SKM-1 treated with dmso at 0.1 percent for 144 hours (cell line): Measurements from ENCODE around the gene RRAD.

Source experiments
- DNase-seq: peaks from one replicate; lab custom pipeline; 2025; ENCODE audit not compliant: unreplicated experiment; lab: John Stamatoyannopoulos, UW

RRAD gene

GRCh38 chr16:66934138-66934838 lies 9.0 kb upstream of the RRAD start, which contains the start of gene CIAO2B:
Gene CIAO2B (minus strand): TSS chr16:66934402. CDS start chr16:66934364, 38 bp downstream.
- peak; percentile 68 for DNase-seq

- no peak for DNase-seq
Measured at GRCh38 chr16:66933776-66934137, 8.4 kb upstream of the RRAD start.

GRCh38 chr16:66932076-66932475 lies 6.7 kb upstream of the RRAD start:
- no peak for DNase-seq

DNA sequence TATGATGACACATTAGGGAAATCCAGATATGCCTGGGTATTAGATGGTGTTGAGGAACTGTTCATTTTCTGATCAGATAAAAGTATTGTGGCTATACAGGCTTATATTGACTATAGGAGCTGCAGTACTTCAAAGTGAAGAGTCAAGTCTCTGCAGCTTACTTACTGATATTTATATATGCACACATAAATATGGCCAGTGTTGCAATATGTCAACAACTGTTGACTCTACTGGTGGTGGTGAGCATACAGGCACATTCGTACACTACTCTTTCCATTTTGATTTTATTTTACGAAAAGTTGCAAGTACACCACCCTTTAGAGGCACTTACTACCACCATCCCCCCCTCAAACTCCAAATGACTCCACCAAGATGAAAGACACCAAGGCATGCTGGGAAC lies 6.3 kb upstream of the RRAD start:
- no peak for DNase-seq

DNA sequence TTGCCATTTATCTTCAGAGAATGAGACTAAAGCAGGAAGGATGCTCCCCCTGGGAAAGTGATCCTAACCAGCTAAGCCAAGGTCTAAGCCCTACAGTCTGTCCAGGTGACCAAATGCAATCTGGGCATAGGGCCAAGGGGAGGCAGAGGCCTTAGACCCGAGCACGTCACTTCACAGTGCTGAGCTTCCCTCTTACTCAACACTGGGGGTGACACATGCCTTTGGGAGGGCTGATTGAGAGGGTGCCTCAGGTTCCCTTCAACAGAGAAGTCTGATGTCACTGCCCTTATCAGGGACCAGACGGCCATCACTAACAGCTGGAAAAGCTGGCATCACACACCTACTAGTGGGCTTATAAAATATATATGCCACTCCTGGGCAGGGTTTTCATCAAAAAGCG lies 4.9 kb upstream of the RRAD start:
- DNase-seq: no peak

DNA sequence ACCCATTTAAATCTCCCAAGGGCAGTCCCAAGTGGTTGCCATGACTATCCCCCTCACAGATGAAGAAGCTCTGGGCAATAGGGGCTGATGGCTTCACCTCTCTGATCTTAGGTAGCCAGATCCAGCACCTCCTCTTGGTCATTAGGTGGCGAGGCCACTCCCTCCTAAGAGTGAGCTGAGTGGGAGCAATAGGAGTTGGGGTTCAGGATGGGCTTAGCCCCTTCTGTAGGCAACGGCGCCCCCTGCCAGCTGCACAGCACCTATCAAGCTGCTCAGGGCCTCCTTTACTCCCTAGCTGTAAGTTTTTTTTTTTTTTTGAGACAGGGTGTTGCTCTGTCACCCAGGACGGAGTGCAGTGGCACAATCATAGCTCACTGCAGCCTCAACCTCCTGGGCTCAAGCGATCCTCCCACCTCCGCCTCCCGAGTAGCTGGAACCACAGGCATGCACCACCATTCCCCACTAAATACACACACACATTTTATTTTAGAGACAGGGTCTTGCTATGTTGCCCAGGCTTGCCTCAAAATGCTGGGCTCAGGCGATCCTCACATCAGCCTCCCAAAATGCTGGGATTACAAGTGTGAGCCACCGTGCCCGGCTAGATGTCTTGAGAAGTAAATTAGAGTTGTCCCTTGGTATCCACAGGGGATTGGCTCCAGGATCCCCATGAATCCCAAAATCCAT lies 3.5 kb upstream of the RRAD start:
- peak; percentile 21 for DNase-seq

DNA sequence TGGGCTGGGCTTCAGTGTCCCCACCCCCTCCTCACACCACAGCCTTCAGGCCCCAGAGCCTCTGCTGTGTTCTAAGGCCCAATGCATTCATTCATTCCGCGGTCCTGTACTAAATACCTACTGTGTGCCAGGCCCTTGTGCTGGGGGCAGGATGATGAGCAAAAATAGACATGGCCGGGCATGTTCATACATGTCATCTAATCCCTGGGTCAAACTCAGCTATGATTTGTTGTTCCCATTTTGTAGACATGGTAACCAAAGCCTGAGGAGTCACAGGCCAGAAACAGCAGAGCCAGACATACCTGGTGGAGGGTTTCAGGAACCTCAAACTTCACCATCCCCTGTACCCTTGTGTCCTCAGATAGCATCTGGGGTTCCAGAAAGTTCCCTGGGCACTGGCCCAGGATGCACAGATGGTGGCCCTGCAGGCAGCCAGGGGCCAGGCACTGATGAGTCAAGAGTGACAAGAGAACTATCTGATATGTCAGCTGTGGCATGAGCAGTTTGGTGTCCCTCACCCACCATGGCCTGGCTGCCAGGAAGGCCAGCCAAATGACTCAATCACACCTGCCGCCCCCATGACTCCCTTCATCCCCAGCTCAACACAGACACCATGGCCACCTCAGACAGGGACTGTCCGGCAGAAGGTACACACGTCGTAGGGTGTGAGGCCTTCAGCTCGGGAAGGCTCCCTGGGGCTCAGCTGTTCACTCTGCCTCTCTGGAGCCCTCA lies 2.7 kb upstream of the RRAD start:
- no peak for DNase-seq

GRCh38 chr16:66926961-66927436 lies 1.7 kb upstream of the RRAD start:
- DNase-seq: peak; percentile 27

DNA sequence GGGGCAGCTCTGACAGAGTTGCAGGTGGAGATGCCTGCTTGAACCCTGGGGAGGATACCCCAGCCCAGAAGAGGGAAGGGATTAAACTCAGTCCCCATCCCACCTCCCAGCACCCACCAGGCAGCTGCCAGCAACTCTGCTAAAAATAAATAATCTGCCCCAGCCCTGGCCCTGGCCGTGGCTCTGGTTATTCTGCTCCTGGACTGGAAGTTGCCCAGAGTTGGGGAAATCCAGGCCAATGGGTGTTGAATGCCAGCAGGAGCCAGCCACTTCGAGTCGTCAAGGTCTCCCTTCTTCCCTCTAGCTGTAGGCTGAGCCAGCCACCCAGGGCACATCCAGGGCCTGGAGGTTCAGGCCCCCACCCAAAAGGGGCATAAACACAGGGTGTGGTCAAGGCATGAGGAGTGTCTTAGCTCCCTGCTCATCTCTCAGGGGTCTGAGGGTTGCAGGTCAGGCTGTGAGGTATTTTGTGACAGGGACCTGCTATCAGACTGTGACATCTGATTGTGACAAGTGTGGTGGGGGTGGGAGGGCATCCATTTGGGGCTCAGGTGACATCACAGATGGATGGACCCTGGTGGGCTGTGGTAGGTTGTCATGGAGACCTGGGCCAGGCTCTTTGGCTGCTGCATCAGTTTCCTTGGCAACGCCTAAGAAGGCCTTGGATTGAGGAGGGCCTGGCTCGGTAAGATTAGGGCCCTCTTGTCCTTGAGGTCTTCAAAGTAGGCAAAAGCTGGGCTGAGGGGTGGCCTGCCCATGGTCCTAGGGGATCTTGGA lies 1.0 kb upstream of the RRAD start:
- DNase-seq: no peak

DNA sequence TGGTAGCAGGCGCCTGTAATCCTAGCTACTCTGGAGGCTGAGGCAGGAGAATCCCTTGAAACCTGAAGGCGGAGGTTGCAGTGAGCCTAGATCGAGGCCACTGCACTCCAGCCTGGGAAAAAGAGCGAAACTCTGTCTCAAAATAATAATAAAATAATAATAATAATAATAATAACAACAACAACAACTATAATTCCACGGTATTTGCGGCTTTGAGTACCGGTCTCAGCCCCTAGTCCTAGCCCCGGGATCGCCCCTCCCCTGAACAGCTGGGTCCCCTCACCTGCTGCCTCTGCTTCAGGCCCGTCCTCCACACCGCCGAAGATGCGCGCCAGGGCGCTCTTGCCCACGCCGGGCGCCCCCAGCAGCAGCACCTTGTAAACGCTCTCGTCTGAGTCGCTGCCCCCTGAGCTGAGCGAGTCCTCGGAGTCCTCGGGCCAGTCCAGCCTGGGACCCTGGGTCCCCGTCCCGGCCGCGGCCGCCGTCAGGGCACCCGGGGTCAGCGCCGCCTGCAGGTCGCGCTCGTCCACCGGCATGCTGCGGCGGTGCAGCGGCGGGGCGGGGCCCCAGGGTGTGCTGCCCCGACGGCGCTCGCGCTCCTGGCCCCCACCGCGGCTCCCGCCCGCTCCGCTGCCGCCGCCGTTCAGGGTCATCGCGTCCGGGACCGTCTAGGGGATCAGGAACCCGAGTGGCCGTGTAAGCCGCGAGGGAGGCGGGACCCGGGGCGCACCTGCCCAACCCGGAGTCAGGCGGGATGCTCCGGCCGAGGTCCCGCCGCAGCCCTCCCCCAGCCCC lies 611 bp downstream of the RRAD start:
- no peak for DNase-seq

- DNase-seq: no peak
Measured at GRCh38 chr16:66923866-66924265, 1.5 kb downstream of the RRAD start.

- no peak for DNase-seq
Measured at GRCh38 chr16:66923247-66923731, 2.0 kb downstream of the RRAD start.

DNA sequence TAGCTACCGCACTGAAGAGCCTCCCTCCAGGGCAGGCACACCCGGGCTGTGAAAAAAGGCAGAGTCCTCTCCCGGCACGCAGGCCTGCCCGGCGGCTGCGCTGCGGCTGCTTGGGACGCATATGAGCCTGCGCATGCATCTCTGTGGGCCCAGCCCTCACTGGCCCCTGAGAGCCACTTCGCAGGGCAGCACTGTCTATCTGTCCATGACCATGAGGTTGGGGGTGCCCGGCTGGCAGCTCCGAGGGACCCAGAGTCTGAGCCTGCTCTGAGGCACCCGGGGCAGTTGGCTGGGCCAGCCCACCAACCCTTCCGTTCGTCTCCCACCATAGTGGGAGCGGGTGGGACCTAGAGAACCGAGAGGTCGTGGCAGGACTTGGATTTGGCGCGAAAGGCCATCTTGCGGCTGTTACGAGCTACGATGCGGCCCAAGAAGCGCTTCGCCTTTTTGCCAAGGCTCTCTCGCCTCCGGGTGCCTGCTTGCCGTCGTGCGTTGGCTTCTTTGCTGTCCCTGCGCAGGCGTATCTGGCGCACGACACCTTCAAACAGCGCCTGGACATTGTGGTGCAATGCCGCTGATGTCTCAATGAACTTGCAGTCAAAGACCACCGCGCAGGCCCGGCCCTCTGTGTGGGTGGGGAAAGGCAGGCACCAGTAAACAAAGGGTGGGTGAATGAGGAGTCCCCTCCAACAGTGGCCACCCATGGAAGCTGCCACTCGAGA lies 3.4 kb downstream of the RRAD start:
- DNase-seq: no peak

GRCh38 chr16:66920924-66921680 lies 4.2 kb downstream of the RRAD start:
- no peak for DNase-seq

DNA sequence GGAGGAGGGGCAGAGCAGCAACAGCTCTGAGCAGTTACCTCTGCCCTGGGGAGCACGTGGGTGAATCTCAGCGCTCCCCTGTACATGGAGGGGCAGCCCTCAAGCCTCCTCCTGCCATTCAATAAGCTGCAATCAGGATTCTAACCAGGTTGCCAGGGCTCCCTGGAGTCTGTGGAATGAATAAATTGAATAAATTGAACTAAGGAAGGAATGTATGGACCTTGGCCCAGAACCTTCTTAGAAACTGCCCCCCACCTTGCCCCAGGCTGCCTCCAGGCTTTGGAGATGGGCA lies 5.1 kb downstream of the RRAD start:
- no peak for DNase-seq

DNA sequence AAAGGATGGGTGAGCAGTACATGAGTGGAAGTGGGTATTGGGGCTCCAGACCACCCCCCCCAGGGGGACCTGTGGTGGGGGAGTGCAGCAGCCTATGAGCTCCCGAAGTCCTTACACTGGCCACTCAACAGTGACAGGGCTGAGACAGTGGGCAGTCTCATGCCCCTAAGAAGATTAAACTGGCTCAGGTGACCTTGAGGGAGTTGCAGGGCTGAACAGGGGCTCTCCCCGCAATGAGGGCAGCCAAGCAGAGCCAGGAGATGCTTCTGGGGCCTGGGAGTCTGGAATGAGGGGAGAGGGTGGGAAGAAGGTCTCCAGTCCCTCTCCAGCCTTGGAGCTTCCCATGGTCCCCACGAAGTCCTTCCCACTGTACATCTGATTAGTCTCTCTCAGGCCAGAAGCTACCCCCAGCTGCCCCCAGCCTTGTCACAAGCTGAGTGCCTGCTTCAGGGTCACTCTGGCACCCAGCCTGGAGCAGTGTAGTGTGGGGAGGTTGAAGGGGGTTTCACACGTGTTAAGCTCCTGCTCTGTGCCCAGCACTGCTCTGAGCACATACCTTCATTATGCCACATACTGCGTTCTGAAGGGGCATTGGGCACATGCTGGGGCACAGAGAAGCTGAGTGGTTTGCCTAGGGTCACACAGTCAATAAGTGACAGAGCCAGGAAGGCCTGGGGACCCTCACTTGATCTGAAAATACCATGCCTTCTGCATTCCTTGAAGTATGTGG lies 5.6 kb downstream of the RRAD start:
- no peak for DNase-seq

- no peak for DNase-seq
Measured at GRCh38 chr16:66918803-66919568, 6.3 kb downstream of the RRAD start, which contains the start of gene CDH16. Gene CDH16 (minus strand): TSS chr16:66918885. CDS start chr16:66918065, 820 bp downstream.

GRCh38 chr16:66918355-66918754 lies 7.0 kb downstream of the RRAD start:
- DNase-seq: no peak
